ENCODE measurements around the gene DIP2C. TPM values are rescaled to one million over a fixed set of nuclear protein-coding genes. Genes with fewer than 3 reads are reported as not detected.

Gene DIP2C
- total RNA-seq, 2 donors from 2014 or later, result 9.6 to 11.9 TPM

DNA sequence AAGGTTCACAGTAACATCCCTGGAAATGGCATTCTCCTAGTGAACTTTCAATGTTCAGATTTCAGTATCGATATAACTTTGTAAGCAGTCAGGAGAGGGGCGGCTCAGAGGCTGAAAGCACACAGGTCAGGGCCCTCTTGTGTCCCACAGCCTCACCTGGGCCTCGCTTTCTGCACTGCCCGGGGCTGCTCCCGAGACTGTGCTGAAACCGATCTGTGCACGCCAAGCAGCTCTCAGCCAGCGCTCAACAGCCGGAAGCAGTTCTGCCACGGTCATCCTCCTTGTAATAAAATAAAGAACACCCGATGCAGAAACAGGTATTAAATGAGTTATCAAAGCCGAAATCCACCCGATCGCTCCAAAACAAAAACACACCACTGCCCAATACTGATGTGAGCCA, 106.0 kb downstream of the DIP2C start:
- Histone ChIP-seq H3K27me3 (no peaks in the 10 kb centered on the region), H3K9me3 (no peaks in the 10 kb centered on the region), H3K4me3 (no peak overlapping the region), H3K36me3 (replicated peaks in 1 of 2; ENCODE audit: insufficient read depth in 1 of 2, low read depth in 2 of 2) (no peaks in the 10 kb centered on the region), H3K4me1 (no peaks in the 10 kb centered on the region), H3K27ac (no peak overlapping the region)
- intact Hi-C loops (cut with DNase I), result no loop called here
- no peak for TF ChIP-seq CTCF (IDR thresholded peaks at IDR 0.05)
- no peak for TF ChIP-seq POLR2A (IDR thresholded peaks at IDR 0.05)
- ATAC-seq (no peak), DNase-seq (no peak)
- 93 to 95% methylated on average over 14 of the region's 14 CpGs for WGBS, 2 donors

DNA sequence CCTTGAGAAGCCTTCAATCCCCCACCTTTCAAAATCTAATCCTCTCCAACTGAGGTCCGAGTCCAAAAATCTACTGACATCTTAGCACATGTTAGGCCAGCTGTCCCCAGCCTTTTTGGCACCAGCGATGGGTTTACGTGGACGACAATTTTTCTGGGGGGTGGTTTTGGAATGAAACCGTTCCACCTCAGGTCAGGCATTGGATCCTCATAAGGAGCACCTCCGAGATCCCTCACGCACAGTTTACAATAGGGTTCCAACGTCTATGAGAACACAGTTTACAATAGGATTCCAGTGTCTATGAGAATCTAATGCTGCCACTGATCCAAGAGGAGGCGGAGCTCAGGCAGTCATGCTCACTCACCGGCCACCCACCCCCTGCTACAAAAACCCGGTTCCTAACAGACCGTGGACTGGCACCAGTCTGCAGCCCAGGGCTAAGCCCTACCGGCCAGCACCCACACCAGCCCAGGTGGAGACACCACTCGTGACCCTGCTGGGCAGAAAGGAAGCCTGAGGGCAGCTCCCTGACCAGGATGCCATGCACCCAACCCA, 107.6 kb downstream of the DIP2C start:
- intact Hi-C loops (cut with DNase I), result no loop called here
- no peaks in the 10 kb centered on the region for H3K36me3 ChIP-seq (replicated peaks in 1 of 2; ENCODE audit: insufficient read depth in 1 of 2, low read depth in 2 of 2)
- H3K27ac ChIP-seq, result no peak overlapping the region
- ATAC-seq (no peak), DNase-seq (no peak)
- TF ChIP-seq POLR2A (IDR thresholded peaks at IDR 0.05) (no peak), CTCF (IDR thresholded peaks at IDR 0.05) (no peak)
- no peaks in the 10 kb centered on the region for H3K27me3 ChIP-seq
- no peaks in the 10 kb centered on the region for H3K9me3 ChIP-seq
- no peaks in the 10 kb centered on the region for H3K4me1 ChIP-seq
- WGBS, 2 donors, result 86 to 92% methylated on average over 7 to 14 of the region's 14 CpGs
- no peak overlapping the region for H3K4me3 ChIP-seq

GRCh38 chr10:580778-581177, 108.7 kb downstream of the DIP2C start:
- peaks cover 5% of the 10 kb centered on the region for H3K4me1 ChIP-seq
- DNase-seq (no peak), ATAC-seq (no peak)
- H3K27ac ChIP-seq, result no peak overlapping the region
- no peaks in the 10 kb centered on the region for H3K36me3 ChIP-seq (replicated peaks in 1 of 2; ENCODE audit: insufficient read depth in 1 of 2, low read depth in 2 of 2)
- no peak for TF ChIP-seq POLR2A (IDR thresholded peaks at IDR 0.05)
- TF ChIP-seq CTCF (IDR thresholded peaks at IDR 0.05), result no peak
- no peaks in the 10 kb centered on the region for H3K9me3 ChIP-seq
- intact Hi-C loops (cut with DNase I), result no loop called here
- WGBS, 2 donors, result 55 to 57% methylated on average over 6 of the region's 6 CpGs
- H3K4me3 ChIP-seq, result no peak overlapping the region
- H3K27me3 ChIP-seq, result no peaks in the 10 kb centered on the region

- Histone ChIP-seq H3K4me3 (no peak overlapping the region), H3K36me3 (replicated peaks in 1 of 2; ENCODE audit: insufficient read depth in 1 of 2, low read depth in 2 of 2) (no peaks in the 10 kb centered on the region), H3K9me3 (no peaks in the 10 kb centered on the region), H3K27ac (no peak overlapping the region), H3K27me3 (no peaks in the 10 kb centered on the region), H3K4me1 (peaks cover 10% of the 10 kb centered on the region)
- 81 to 88% methylated on average over 9 to 10 of the region's 10 CpGs for WGBS, 2 donors
- ATAC-seq, result no peak
- no peak for DNase-seq
- intact Hi-C loops (cut with DNase I), result no loop called here
- no peak for TF ChIP-seq CTCF (IDR thresholded peaks at IDR 0.05)
- no peak for TF ChIP-seq POLR2A (IDR thresholded peaks at IDR 0.05)
These were observed 113.4 kb downstream of the DIP2C start for GRCh38 chr10:576130-576465.

DNA sequence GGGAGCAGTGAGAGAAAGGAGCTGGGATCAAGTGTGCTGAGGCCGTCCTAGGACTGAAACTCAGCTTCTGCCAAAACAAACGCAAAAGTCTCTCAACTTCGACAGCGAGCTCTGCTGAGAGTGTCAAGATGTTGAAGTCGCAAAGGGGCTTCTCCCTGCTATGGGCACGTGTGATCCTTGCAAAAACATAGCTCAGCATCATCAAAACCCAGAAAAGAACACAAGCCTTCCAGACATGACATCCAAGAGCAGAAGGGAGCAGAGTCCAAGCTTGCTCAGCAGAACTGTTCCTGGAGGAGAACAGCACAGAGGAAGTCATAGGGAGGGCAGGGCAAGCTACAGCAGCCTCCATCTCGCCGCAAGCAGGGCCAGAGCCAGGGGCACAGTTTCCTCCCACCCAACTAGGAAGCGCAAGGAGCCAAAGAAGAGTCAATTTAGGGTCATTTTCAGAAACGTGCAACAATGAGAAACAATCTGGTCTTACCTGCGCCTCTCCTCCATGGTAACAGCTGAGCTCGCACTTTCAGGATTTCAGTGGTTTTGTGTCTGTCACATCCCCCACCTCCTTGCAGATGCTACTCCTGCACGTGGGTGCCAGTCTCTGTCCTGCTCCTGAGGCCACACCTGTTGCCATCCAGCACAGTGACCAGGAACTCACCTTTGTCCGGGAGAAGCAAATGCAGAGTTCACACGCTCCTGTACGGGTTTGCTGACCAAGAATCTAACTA, 113.9 kb downstream of the DIP2C start:
- TF ChIP-seq POLR2A (IDR thresholded peaks at IDR 0.05), result no peak
- no peak for TF ChIP-seq CTCF (IDR thresholded peaks at IDR 0.05)
- ATAC-seq (peak; percentile 59), DNase-seq (peak in 1 of 4 donors; percentile 26)
- no peak overlapping the region for H3K27ac ChIP-seq
- WGBS, 2 donors, result 57 to 60% methylated on average over 15 to 16 of the region's 16 CpGs
- intact Hi-C loops (cut with DNase I), result no loop called here
- peaks cover 10% of the 10 kb centered on the region for H3K4me1 ChIP-seq
- no peaks in the 10 kb centered on the region for H3K36me3 ChIP-seq (replicated peaks in 1 of 2; ENCODE audit: insufficient read depth in 1 of 2, low read depth in 2 of 2)
- no peak overlapping the region for H3K4me3 ChIP-seq
- no peaks in the 10 kb centered on the region for H3K27me3 ChIP-seq
- H3K9me3 ChIP-seq, result no peaks in the 10 kb centered on the region
